DOHH2 (cell line): ENCODE data around the gene SCO2.

ENCODE experiments used
- H3F3A ChIP-seq: fragments of 200-600 bp; sonication (generic), shearing (Covaris generic); 2 replicates; pipeline ENCODE4 v1.6.0; 2016; ENCODE audit warnings: antibody characterized with exemption, mild to moderate bottlenecking; ENCODE audit not compliant: control insufficient read depth, insufficient read depth
- H3K27ac ChIP-seq: fragments of 200-600 bp; sonication (generic); 2 replicates; pipeline ENCODE4 v1.5.1; 2014; ENCODE audit warnings: low read depth, mild to moderate bottlenecking, low read length, moderate library complexity
- H3K27me3 ChIP-seq: fragments of 200-600 bp; sonication (generic); 2 replicates; pipeline ENCODE4 v1.6.1; 2014; ENCODE audit warnings: mild to moderate bottlenecking, low read length, mixed read lengths; ENCODE audit not compliant: control insufficient read depth
- H3K36me3 ChIP-seq: fragments of 200-600 bp; sonication (generic); 2 replicates; pipeline ENCODE4 v1.6.1; 2014; ENCODE audit warnings: mild to moderate bottlenecking, low read length, moderate library complexity, mixed read lengths; ENCODE audit not compliant: control insufficient read depth
- H3K4me1 ChIP-seq: fragments of 200-600 bp; sonication (generic); 2 replicates; pipeline ENCODE4 v1.6.1; 2014; ENCODE audit warnings: mild to moderate bottlenecking, low read length, mixed read lengths; ENCODE audit not compliant: control insufficient read depth
- H3K4me2 ChIP-seq: fragments of 200-600 bp; sonication (generic); 2 replicates; pipeline ENCODE4 v1.6.0; 2014; ENCODE audit warnings: mild to moderate bottlenecking, low read length, moderate library complexity
- H3K4me3 ChIP-seq: fragments of 200-600 bp; sonication (generic); 2 replicates; pipeline ENCODE4 v1.5.1; 2014; ENCODE audit warnings: mild to moderate bottlenecking, low read length, mixed read lengths
- H3K79me2 ChIP-seq: fragments of 200-600 bp; sonication (generic); 2 replicates; pipeline ENCODE4 v1.6.1; 2014; ENCODE audit warnings: mild to moderate bottlenecking, low read length, mixed read lengths; ENCODE audit not compliant: control insufficient read depth
- H3K9me2 ChIP-seq: fragments of 200-600 bp; sonication (generic); replicated peaks from 2 replicates; pipeline ENCODE4 v1.6.1; 2014; ENCODE audit warnings: mild to moderate bottlenecking, low read length, mixed read lengths; ENCODE audit not compliant: control insufficient read depth
- H3K9me3 ChIP-seq: fragments of 200-600 bp; sonication (generic); 2 replicates; pipeline ENCODE4 v1.6.1; 2014; ENCODE audit warnings: antibody characterized with exemption, low read length, mixed read lengths; ENCODE audit not compliant: control insufficient read depth, insufficient read depth
- H4K20me1 ChIP-seq: fragments of 200-600 bp; sonication (generic); 2 replicates; pipeline ENCODE4 v1.6.0; 2014; ENCODE audit warnings: low read depth, mild to moderate bottlenecking, antibody characterized with exemption, low read length, moderate library complexity; ENCODE audit not compliant: control insufficient read depth, insufficient read depth
- CTCF ChIP-seq: fragments of 200-600 bp; sonication (generic); IDR thresholded peaks from one replicate; pipeline ENCODE4 v1.5.1; 2014; ENCODE audit warnings: antibody characterized with exemption, mild to moderate bottlenecking, low read depth, low read length; ENCODE audit not compliant: poor library complexity, severe bottlenecking
- EZH2phosphoT487 ChIP-seq: fragments of 200-600 bp; sonication (generic); IDR thresholded peaks from 2 replicates; pipeline ENCODE4 v1.6.1; 2017; ENCODE audit warnings: borderline replicate concordance, mild to moderate bottlenecking, antibody characterized with exemption, low read length, moderate library complexity, mixed read lengths

SCO2 gene

DNA sequence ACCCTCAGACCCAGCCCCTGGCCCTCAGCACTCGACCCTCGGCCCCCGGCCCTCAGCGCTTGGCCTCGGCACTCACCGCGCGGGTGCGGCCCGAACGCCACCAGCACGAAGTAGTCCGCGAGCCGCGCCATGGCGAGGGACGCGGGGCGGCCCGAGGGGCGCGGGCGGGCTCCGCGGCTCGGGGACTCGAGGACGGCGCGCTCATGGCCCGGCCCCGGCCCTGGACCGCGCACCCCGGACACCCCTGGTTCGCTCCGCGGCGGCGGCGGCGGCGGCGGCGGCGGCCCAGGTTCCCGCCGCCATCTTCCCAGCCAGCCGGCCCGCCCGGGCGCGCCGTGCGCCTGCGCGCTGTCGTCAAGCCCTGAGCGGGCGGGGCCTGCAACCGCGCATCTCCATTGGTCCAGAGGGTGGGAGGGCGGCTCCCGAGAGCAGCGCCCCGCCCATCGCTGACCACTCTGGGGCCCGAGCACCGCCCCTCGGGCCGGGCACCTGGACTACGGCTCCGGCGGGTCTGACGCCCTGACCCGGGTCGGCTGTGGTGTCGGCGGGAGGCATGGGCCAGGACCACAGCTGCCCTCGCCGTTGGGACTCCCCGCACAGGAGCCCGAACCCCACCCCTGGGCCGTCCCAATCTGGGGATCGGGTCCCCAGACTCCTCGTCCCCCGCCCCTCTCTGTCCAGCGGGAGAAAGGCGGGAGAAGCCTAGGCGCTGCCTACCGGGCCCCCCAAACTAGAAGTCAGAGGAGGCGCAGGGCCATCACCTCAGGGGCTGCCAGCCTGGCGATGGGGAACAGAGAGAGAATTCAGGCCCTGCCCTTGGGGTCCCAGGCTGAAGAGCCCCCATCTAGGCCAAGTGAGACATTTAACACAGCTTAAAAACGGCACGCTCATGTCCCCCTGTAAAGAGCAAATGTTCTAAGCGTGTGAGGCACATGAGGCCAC, 50.4 kb downstream of the SCO2 start, which contains the start of gene SBF1:
SBF1 (minus strand) TSS at position 326 of the 942 bp plus-strand sequence; CDS start at position 131, 195 bp downstream.
- TF ChIP-seq CTCF (no peak), EZH2phosphoT487 (no peak)
- H3K79me2 ChIP-seq = peaks cover 40% of the 10 kb centered on the region
- peak within 1 kb of the TSS; percentile 97 for H3K4me2 ChIP-seq
- no peaks in the 10 kb centered on the region for H3K9me3 ChIP-seq
- H3F3A ChIP-seq = peaks cover 18% of the 10 kb centered on the region
- no peaks in the 10 kb centered on the region for H3K9me2 ChIP-seq
- H4K20me1 ChIP-seq = no peaks in the 10 kb centered on the region
- peaks cover 8% of the 10 kb centered on the region; the same call in 1 of the 2 replicates for H3K27me3 ChIP-seq
- peak within 1 kb of the TSS; percentile 82 for H3K4me3 ChIP-seq
- H3K4me1 ChIP-seq = peaks cover 44% of the 10 kb centered on the region
- peak within 1 kb of the TSS; percentile 100 for H3K27ac ChIP-seq
- H3K36me3 ChIP-seq = peaks cover 38% of the 10 kb centered on the region

GRCh38 chr22:50473855-50474671, 51.3 kb downstream of the SCO2 start:
- Histone ChIP-seq H3K4me1 (peaks cover 51% of the 10 kb centered on the region), H3K36me3 (peaks cover 40% of the 10 kb centered on the region), H4K20me1 (no peaks in the 10 kb centered on the region), H3K4me2 (peak overlapping the region; percentile 97), H3K27ac (peak overlapping the region; percentile 100), H3K9me3 (no peaks in the 10 kb centered on the region), H3K9me2 (no peaks in the 10 kb centered on the region), H3K4me3 (peak overlapping the region; percentile 82), H3K79me2 (peaks cover 43% of the 10 kb centered on the region), H3F3A (peaks cover 18% of the 10 kb centered on the region), H3K27me3 (peaks cover 4% of the 10 kb centered on the region; the same call in 1 of the 2 replicates)
- TF ChIP-seq CTCF (no peak), EZH2phosphoT487 (no peak)
